GM18868 (cell line): Measurements from ENCODE around the gene TBCC.

Experiments
- ATAC-seq: cut with Tn5 transposase; IDR thresholded peaks from one replicate; pipeline ENCODE4 v1.9.1; 2021; ENCODE audit warnings: mild to moderate bottlenecking, moderate library complexity; ENCODE audit not compliant: unreplicated experiment

Gene TBCC

GRCh38 chr6:42774201-42774600 is 28.3 kb upstream of the TBCC start:
- ATAC-seq, result no peak

- ATAC-seq, result no peak
Observed at GRCh38 chr6:42771741-42772100, 25.8 kb upstream of the TBCC start.

GRCh38 chr6:42769836-42770235 is 23.9 kb upstream of the TBCC start:
- ATAC-seq, result no peak

GRCh38 chr6:42769051-42769450 is 23.1 kb upstream of the TBCC start:
- no peak for ATAC-seq

GRCh38 chr6:42766163-42766670 is 20.3 kb upstream of the TBCC start:
- no peak for ATAC-seq

- no peak for ATAC-seq
Observed at GRCh38 chr6:42764911-42765648, 19.2 kb upstream of the TBCC start.

- ATAC-seq, result no peak
Observed at GRCh38 chr6:42762950-42763349, 17.0 kb upstream of the TBCC start.

- no peak for ATAC-seq
Observed at GRCh38 chr6:42762426-42762859, 16.5 kb upstream of the TBCC start.

GRCh38 chr6:42761287-42762067 is 15.6 kb upstream of the TBCC start:
- no peak for ATAC-seq

GRCh38 chr6:42758756-42759430 is 13.0 kb upstream of the TBCC start:
- ATAC-seq, result no peak

- no peak for ATAC-seq
Observed at GRCh38 chr6:42756722-42757121, 10.8 kb upstream of the TBCC start.

GRCh38 chr6:42754759-42755158 is 8.9 kb upstream of the TBCC start:
- ATAC-seq, result no peak

GRCh38 chr6:42751055-42751454 is 5.2 kb upstream of the TBCC start:
- ATAC-seq, result no peak

GRCh38 chr6:42748203-42748898 is 2.4 kb upstream of the TBCC start:
- ATAC-seq, result no peak

- peak; percentile 53 for ATAC-seq
Observed at GRCh38 chr6:42746463-42747391, 824 bp upstream of the TBCC start.

- ATAC-seq, result no peak
Observed at GRCh38 chr6:42745083-42745639, 742 bp downstream of the TBCC start.

GRCh38 chr6:42744351-42744893 is 1.5 kb downstream of the TBCC start:
- ATAC-seq, result no peak

- no peak for ATAC-seq
Observed at GRCh38 chr6:42742116-42742894, 3.6 kb downstream of the TBCC start.

GRCh38 chr6:42740725-42741124 is 5.2 kb downstream of the TBCC start:
- no peak for ATAC-seq
